22Rv1 (cell line): ENCODE measurements around the gene TEKT5.

ENCODE experiments used
- CTCF ChIP-seq: fragments of 450-650 bp; IDR thresholded peaks from 2 replicates; pipeline ENCODE4 v1.5.1; 2017; ENCODE audit warnings: mild to moderate bottlenecking
- ZFX ChIP-seq: fragments of 450-650 bp; IDR thresholded peaks from 2 replicates; pipeline ENCODE4 v1.6.1; 2017; ENCODE audit warnings: antibody characterized with exemption, borderline replicate concordance

- TF ChIP-seq CTCF = no peak
- no peak for TF ChIP-seq ZFX
These were observed 72.5 kb downstream of the TEKT5 start for GRCh38 chr16:10622036-10622921.
